RWPE2 (cell line): Measurements from ENCODE around the gene PGAP2.
A peak's percentile ranks its signal among the peaks of the same experiment; 100 is the strongest.
"Not testable (repeated sequence)": the region's sequence is repeated elsewhere in the genome, so short reads cannot be mapped to it uniquely, and the experiment has no call there.

Source experiments
- ATAC-seq: fragments of 200-7000 bp; cut with Tn5 transposase; 3 replicates; pipeline ENCODE4 v1.9.1; 2021; ENCODE audit warnings: low read depth
- DNase-seq: peaks from one replicate; pipeline ENCODE4 v3.0.0-alpha.2; 2020; ENCODE audit warnings: low spot score
- H3K27ac ChIP-seq: fragments of 450-650 bp; 2 replicates; pipeline ENCODE4 v1.5.1; 2017; ENCODE audit warnings: mild to moderate bottlenecking; ENCODE audit not compliant: poor library complexity, severe bottlenecking
- H3K27me3 ChIP-seq: fragments of 250-450 bp; sonication (Bioruptor Pico); 2 replicates; pipeline ENCODE4 v1.5.1; 2021; ENCODE audit warnings: mild to moderate bottlenecking, moderate library complexity; ENCODE audit not compliant: insufficient read depth, poor library complexity, severe bottlenecking
- H3K36me3 ChIP-seq: fragments of 250-450 bp; sonication (Bioruptor Pico); 2 replicates; pipeline ENCODE4 v1.5.1; 2020; ENCODE audit warnings: low read depth, mild to moderate bottlenecking, moderate library complexity
- H3K4me1 ChIP-seq: fragments of 250-450 bp; sonication (Bioruptor Pico); 2 replicates; pipeline ENCODE4 v1.5.1; 2021; ENCODE audit warnings: mild to moderate bottlenecking, moderate library complexity; ENCODE audit not compliant: insufficient read depth, poor library complexity, severe bottlenecking
- H3K4me3 ChIP-seq: fragments of 250-450 bp; sonication (Bioruptor Pico); 2 replicates; pipeline ENCODE4 v1.5.1; 2021; ENCODE audit warnings: mild to moderate bottlenecking, moderate library complexity; ENCODE audit not compliant: severe bottlenecking
- H3K9me3 ChIP-seq: fragments of 250-450 bp; sonication (Bioruptor Pico); 2 replicates; pipeline ENCODE4 v1.5.1; 2021; ENCODE audit warnings: mild to moderate bottlenecking, moderate library complexity; ENCODE audit not compliant: severe bottlenecking
- CTCF ChIP-seq: fragments of 450-650 bp; IDR thresholded peaks from one replicate; pipeline ENCODE4 v1.5.1; 2017; ENCODE audit warnings: mild to moderate bottlenecking, moderate library complexity; ENCODE audit not compliant: poor library complexity, severe bottlenecking

PGAP2 gene

GRCh38 chr11:3775736-3776406, 32.5 kb upstream of the PGAP2 start:
- Histone ChIP-seq H3K27me3 (no peaks in the 10 kb centered on the region), H3K36me3 (peaks cover 94% of the 10 kb centered on the region), H3K4me3 (no peak overlapping the region), H3K9me3 (no peaks in the 10 kb centered on the region), H3K27ac (no peak overlapping the region), H3K4me1 (no peaks in the 10 kb centered on the region)
- ATAC-seq = no peak
- no peak for DNase-seq
- TF ChIP-seq CTCF = no peak

DNA sequence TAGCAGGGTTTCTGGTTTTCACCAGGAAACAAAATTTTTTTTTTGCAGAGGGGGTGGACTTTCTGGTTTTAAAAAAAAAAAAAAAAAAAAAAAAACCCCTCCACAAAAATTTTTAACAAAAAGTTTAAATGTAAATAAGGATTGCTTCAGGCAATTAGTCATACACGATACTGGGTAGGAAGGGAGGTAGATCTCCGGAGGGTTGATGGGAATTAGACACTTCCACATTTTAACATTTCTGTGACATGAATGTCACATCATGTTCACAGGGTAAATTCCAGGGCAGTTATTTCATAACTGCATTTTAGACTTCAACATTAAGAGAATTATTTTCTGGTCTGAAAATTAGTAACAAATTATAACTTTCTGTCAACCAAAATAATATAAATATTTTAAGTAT, 26.9 kb upstream of the PGAP2 start:
- Histone ChIP-seq H3K4me3 (no peak overlapping the region), H3K27ac (peak overlapping the region; percentile 21), H3K27me3 (no peaks in the 10 kb centered on the region), H3K9me3 (no peaks in the 10 kb centered on the region), H3K36me3 (peaks cover 66% of the 10 kb centered on the region), H3K4me1 (peaks cover 16% of the 10 kb centered on the region)
- ATAC-seq = peak; percentile 51; the same call in 1 of the 3 replicates
- no peak for DNase-seq
- no peak for TF ChIP-seq CTCF

DNA sequence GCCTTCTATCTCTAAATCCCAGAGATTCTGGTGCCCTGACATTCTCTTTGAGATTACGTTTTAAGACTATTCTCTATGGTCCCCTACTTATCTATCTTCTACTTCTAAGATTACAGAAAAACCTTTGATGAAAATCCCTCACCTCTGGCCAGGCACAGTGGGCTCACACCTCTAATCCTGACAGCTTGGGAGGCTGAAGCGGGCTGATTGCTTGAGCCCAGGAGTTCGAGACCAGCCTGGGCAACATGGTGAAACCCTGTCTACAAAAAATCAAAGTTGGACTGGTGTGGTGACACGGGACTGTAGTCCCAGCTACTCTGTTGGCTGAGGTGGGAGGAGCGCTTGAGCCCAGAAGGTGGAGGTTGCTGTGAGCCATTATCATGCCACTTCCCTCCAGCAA, 25.4 kb upstream of the PGAP2 start:
- DNase-seq (no peak), ATAC-seq (no peak)
- H3K36me3 ChIP-seq = peaks cover 53% of the 10 kb centered on the region
- no peaks in the 10 kb centered on the region for H3K9me3 ChIP-seq
- H3K4me3 ChIP-seq = no peak overlapping the region
- no peaks in the 10 kb centered on the region for H3K27me3 ChIP-seq
- TF ChIP-seq CTCF = no peak
- H3K27ac ChIP-seq = no peak overlapping the region
- H3K4me1 ChIP-seq = peaks cover 20% of the 10 kb centered on the region

GRCh38 chr11:3783611-3784010, 24.7 kb upstream of the PGAP2 start:
- DNase-seq = no peak
- TF ChIP-seq CTCF = no peak
- no peak overlapping the region for H3K27ac ChIP-seq
- no peak for ATAC-seq
- no peak overlapping the region for H3K4me3 ChIP-seq
- no peaks in the 10 kb centered on the region for H3K27me3 ChIP-seq
- H3K36me3 ChIP-seq = peaks cover 53% of the 10 kb centered on the region
- no peaks in the 10 kb centered on the region for H3K9me3 ChIP-seq
- H3K4me1 ChIP-seq = peaks cover 20% of the 10 kb centered on the region

DNA sequence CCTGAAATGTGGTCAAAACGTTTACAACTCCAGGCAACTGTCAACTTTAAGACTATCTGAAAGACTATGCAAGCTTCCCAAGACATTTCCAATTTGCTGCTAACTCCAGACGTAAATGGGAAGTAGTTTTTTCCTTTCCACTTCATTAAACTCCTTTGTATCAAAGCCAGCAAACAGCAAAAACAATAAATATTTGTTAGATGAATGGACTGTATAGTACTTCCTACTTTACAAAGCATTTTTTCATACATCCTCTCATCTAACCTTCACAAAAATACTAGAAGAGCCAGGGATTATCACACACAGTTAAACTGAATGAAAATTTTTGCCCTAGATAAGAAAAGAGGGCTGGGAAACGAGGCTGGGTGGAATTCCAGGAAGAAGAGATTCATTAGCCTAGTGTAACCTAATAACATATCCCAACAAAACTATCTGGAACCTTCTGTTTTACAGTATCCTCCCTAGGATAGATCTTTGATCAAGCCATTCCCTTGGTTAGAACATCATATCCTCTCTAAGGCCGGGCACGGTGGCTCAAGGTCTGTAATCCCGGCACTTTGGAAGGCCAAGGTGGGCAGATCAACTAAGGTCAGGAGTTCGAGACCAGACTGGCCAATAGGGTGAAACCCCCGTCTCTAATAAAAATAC, 21.5 kb upstream of the PGAP2 start:
- no peak overlapping the region for H3K4me3 ChIP-seq
- peaks cover 14% of the 10 kb centered on the region for H3K4me1 ChIP-seq
- no peak for ATAC-seq
- no peak for TF ChIP-seq CTCF
- H3K36me3 ChIP-seq = peaks cover 52% of the 10 kb centered on the region
- H3K9me3 ChIP-seq = no peaks in the 10 kb centered on the region
- no peaks in the 10 kb centered on the region for H3K27me3 ChIP-seq
- no peak for DNase-seq
- no peak overlapping the region for H3K27ac ChIP-seq

GRCh38 chr11:3794387-3794786, 14.0 kb upstream of the PGAP2 start:
- H3K27me3 ChIP-seq, H3K4me1 ChIP-seq, ATAC-seq, H3K9me3 ChIP-seq, H3K4me3 ChIP-seq, H3K27ac ChIP-seq, DNase-seq: not testable (repeated sequence)
- H3K36me3 ChIP-seq = peaks cover 59% of the 10 kb centered on the region
